ENCODE measurements around the gene TRAM2. TPM values are rescaled to one million over a fixed set of nuclear protein-coding genes. Genes with fewer than 3 reads are reported as not detected.

Gene TRAM2
- polyA plus RNA-seq, 1 donor = 44.1 TPM

DNA sequence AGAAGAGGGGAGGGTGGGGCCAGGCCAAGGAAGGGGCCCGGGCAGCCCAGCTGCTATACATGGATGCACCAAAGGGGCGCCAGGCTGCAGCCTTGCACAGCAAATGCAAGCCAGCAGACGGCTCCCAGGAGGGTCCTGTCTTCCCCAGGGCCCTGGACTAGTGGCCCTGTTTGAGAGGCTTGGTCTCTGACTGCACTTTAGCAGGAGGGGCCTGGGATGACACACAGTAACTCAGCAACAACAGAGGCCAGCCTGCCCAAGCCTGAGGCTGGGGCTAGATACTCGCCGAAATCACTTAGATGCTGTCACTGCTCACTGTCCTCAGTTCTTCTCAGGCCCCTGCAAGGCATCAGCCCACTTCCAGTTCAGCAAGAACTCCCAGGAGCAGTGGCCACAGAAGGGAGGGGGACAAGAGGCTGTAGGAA lies 73.5 kb downstream of the TRAM2 start:
- DNase-seq = no peak
- Histone ChIP-seq H3K27me3 (ENCODE audit: control insufficient read depth, insufficient read depth, low read length) (no peaks in the 10 kb centered on the region), H3K9me3 (ENCODE audit: control insufficient read depth, low read depth, low read length) (no peaks in the 10 kb centered on the region), H3K4me1 (ENCODE audit: control insufficient read depth, insufficient read depth, low read length) (peaks cover 20% of the 10 kb centered on the region), H3K4me3 (ENCODE audit: low read length) (no peak overlapping the region), H3K36me3 (ENCODE audit: control insufficient read depth, insufficient read depth, low read length) (peaks cover 80% of the 10 kb centered on the region), H3K27ac (ENCODE audit: low read length) (peak overlapping the region; percentile 81)
- whole genome bisulfite sequencing (ENCODE audit: insufficient coverage, low lambda C conversion rate) = no CpG with 5 or more reads among the region's 5 CpGs

DNA sequence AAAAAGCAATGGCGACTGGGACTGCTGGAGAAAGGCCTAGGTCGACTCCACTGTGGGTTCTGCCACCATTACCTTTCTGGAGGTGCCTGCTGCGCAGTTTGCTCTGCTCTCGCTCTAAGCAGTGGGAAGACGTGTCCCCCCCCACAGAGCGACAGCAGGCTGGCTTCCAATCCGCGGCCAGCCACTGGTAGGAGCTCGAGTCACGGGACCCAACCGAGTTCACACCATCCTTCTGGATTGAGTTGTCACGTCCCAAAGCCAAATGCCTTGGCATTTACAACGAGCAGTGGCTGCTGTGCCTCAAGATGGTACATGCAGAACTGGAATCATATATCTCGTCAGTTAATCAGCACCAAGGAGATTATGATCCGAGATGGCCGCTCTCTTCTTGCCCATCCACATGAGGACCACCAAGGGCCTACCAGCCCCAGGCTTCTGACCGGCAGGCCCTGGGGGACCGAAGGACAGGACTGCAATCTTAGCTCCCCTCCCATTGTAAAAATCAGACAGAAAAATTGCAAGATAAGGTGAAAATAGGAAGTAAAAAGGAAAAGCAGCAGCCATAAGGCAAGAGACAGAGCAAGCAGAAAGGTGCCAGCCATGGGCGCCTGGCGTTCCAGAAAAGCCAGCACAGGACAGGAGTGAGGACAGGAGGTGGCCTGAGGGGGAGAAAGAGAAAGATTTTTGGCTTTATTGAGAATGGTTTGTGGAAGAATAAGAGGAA lies 74.4 kb downstream of the TRAM2 start:
- H3K27me3 ChIP-seq (ENCODE audit: control insufficient read depth, insufficient read depth, low read length) = no peaks in the 10 kb centered on the region
- no peak overlapping the region for H3K27ac ChIP-seq (ENCODE audit: low read length)
- H3K36me3 ChIP-seq (ENCODE audit: control insufficient read depth, insufficient read depth, low read length) = peaks cover 71% of the 10 kb centered on the region
- DNase-seq = no peak
- no peak overlapping the region for H3K4me3 ChIP-seq (ENCODE audit: low read length)
- H3K4me1 ChIP-seq (ENCODE audit: control insufficient read depth, insufficient read depth, low read length) = peaks cover 20% of the 10 kb centered on the region
- H3K9me3 ChIP-seq (ENCODE audit: control insufficient read depth, low read depth, low read length) = no peaks in the 10 kb centered on the region
- WGBS (ENCODE audit: insufficient coverage, low lambda C conversion rate) = no CpG with 5 or more reads among the region's 20 CpGs

DNA sequence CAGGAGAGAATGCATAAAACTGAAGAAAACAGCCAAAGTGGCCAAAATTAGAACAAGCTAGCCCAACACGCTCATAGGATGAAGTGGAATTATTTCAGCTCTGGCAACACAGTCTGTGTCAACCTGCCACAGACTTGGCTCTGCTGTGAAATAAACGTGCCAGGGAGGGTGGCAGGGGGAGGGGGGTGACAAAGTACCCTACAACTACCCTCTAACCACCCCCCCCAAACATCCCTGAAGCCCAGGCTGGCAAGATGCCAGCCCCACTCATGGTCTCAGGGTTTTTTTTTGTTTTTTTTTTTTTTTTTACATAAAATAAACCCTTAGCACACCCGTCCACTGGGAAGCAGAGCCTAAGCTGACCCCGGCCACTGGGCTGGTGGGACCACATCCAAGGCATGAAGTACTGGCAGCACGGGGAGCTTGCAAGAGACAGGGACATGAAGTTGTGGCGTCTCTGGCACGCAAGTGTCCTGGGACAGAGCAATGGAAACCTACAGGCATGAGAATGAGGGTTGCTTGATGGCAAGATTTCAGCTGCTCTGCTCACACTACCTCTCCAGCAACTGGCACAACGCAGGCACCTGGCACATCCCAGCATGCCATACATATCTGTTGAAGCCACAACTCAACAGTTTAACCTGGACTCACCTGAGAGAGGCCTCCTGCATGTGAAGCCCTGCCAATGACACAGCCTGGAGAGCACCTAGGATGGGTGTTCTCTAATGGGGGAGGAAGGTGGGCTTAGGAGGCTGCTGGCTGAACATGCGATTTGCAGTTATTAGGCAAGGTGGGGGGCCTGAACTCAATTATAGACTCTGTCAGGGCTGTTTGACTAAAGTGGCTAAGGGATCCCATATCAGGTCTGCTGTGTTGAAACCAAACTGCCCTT lies 76.4 kb downstream of the TRAM2 start:
- no peaks in the 10 kb centered on the region for H3K27me3 ChIP-seq (ENCODE audit: control insufficient read depth, insufficient read depth, low read length)
- WGBS (ENCODE audit: insufficient coverage, low lambda C conversion rate) = no CpG with 5 or more reads among the region's 9 CpGs
- H3K4me1 ChIP-seq (ENCODE audit: control insufficient read depth, insufficient read depth, low read length) = peaks cover 20% of the 10 kb centered on the region

DNA sequence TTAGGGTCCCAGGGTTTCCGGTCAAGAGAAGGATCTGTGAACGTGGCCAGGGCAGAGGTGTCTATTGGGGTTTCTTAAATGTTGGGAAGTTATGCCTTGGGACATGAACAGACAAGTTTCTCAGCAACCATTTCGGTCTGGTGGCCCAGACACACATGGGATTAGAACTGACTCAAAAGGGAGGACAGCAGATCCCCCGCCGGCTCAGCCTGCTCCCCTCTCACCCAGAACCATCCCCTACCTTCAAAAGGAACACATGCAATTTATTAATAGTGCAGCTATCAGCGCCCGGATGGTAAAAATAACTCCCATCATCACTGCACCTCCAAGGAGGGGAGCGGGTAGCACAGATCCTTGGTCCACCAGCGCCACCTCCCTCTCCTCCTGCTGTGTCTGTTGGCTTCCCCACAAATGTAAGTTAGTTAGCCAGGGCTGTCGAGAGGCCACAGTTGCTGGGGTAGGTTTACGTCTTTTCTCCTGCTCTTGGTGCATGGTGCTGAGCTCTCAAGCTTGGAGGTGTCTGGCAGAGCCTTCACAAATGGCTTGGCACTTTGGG lies 77.1 kb downstream of the TRAM2 start:
- Histone ChIP-seq H3K9me3 (ENCODE audit: control insufficient read depth, low read depth, low read length) (no peaks in the 10 kb centered on the region), H3K4me1 (ENCODE audit: control insufficient read depth, insufficient read depth, low read length) (peaks cover 18% of the 10 kb centered on the region), H3K4me3 (ENCODE audit: low read length) (no peak overlapping the region), H3K27me3 (ENCODE audit: control insufficient read depth, insufficient read depth, low read length) (no peaks in the 10 kb centered on the region), H3K36me3 (ENCODE audit: control insufficient read depth, insufficient read depth, low read length) (peaks cover 44% of the 10 kb centered on the region), H3K27ac (ENCODE audit: low read length) (no peak overlapping the region)
- WGBS (ENCODE audit: insufficient coverage, low lambda C conversion rate) = no CpG with 5 or more reads among the region's 11 CpGs
- no peak for DNase-seq

More for the DNA sequence above, 76.4 kb downstream of the TRAM2 start:
- DNase-seq = no peak
- Histone ChIP-seq H3K9me3 (ENCODE audit: control insufficient read depth, low read depth, low read length) (no peaks in the 10 kb centered on the region), H3K36me3 (ENCODE audit: control insufficient read depth, insufficient read depth, low read length) (peaks cover 52% of the 10 kb centered on the region), H3K4me3 (ENCODE audit: low read length) (no peak overlapping the region), H3K27ac (ENCODE audit: low read length) (no peak overlapping the region)

DNA sequence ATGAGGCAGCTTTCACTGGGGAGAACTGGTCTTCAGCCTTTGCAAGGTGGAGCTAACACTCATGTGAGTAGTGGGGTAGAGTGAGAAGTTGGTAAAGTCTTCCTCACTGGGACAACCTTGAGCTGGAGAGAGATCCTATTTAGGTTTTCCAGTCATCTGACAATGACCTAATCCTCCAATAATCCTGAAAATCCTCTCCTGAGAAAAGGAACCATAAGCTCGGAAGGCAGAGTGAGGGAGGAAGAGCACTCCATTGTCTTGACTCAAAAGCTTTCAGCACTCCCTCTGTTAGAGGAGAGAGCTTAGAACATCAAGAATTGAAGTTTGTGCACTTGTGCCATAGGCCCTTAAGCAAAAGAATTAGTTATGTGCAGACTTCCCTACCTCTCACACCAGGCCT lies 77.8 kb downstream of the TRAM2 start:
- Histone ChIP-seq H3K4me1 (ENCODE audit: control insufficient read depth, insufficient read depth, low read length) (peaks cover 14% of the 10 kb centered on the region), H3K9me3 (ENCODE audit: control insufficient read depth, low read depth, low read length) (no peaks in the 10 kb centered on the region), H3K4me3 (ENCODE audit: low read length) (no peak overlapping the region), H3K27me3 (ENCODE audit: control insufficient read depth, insufficient read depth, low read length) (no peaks in the 10 kb centered on the region), H3K36me3 (ENCODE audit: control insufficient read depth, insufficient read depth, low read length) (peaks cover 39% of the 10 kb centered on the region), H3K27ac (ENCODE audit: low read length) (no peak overlapping the region)
- DNase-seq = no peak
- WGBS (ENCODE audit: insufficient coverage, low lambda C conversion rate) = no CpG with 5 or more reads among the region's 1 CpG

DNA sequence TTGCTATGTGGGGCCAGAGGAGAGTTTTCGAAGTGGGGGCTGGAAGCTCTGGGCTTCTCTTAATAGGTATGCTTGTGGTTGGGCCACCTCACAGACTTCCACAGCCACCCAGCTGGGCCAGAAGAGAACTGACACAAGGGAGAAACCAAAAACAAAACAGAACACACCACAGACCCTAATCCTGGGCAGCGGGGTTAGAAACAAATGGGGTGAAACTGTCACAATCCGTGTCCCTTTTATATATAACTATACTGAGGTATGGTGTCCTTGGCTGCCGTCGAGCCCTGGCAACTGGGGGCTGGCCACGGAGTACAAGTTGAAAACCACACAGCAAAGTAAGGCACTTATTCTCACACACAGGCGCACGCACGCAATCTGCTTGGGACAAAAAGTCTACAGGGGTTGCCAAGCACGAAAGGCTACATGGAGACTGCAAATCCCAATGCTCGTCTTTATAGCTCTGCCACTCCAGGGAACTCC lies 78.3 kb downstream of the TRAM2 start:
- 100% methylated on average over 1 of the region's 11 CpGs for WGBS (ENCODE audit: insufficient coverage, low lambda C conversion rate)
- no peak for DNase-seq
- Histone ChIP-seq H3K4me1 (ENCODE audit: control insufficient read depth, insufficient read depth, low read length) (peaks cover 14% of the 10 kb centered on the region), H3K27me3 (ENCODE audit: control insufficient read depth, insufficient read depth, low read length) (no peaks in the 10 kb centered on the region), H3K36me3 (ENCODE audit: control insufficient read depth, insufficient read depth, low read length) (peaks cover 37% of the 10 kb centered on the region), H3K4me3 (ENCODE audit: low read length) (no peak overlapping the region), H3K9me3 (ENCODE audit: control insufficient read depth, low read depth, low read length) (no peaks in the 10 kb centered on the region), H3K27ac (ENCODE audit: low read length) (no peak overlapping the region)

DNA sequence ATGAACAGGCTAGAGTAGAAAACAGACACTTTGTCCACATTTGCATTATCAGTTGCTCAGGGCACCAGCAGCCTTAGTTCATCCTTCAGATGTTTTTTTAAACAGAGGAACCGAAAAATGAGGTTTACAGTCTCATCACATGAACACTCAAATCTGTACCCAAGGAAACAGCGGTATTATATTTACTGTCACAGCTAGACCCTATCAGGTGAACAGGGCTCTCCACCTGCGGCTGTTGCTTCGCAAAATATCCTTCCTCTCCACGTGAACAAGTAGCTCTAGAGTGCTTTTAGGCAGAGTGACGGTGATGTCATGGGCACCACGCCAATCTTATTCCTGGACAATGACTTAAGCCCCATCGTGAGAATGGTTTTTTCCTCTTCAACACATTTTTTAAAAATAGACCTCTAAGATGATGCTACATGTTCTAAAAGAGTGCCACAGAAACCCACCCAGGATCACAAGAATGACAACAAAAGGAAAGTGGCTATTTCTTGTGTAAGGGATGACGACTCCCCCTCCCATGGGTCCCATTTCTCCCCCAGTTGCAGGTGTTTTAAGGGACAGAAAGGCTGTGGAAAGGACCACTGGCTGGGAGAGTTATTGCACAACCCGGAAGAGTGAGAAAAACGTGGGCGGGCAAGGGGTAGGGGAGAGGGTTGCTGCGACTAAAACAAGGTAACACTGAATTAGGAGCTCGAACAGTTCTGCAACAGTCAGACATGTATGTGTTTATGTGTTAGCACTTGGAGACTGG lies 79.0 kb downstream of the TRAM2 start:
- 76% methylated on average over 4 of the region's 14 CpGs for WGBS (ENCODE audit: insufficient coverage, low lambda C conversion rate)
- Histone ChIP-seq H3K4me3 (ENCODE audit: low read length) (no peak overlapping the region), H3K4me1 (ENCODE audit: control insufficient read depth, insufficient read depth, low read length) (peaks cover 13% of the 10 kb centered on the region), H3K27ac (ENCODE audit: low read length) (no peak overlapping the region), H3K36me3 (ENCODE audit: control insufficient read depth, insufficient read depth, low read length) (peaks cover 29% of the 10 kb centered on the region), H3K27me3 (ENCODE audit: control insufficient read depth, insufficient read depth, low read length) (no peaks in the 10 kb centered on the region), H3K9me3 (ENCODE audit: control insufficient read depth, low read depth, low read length) (no peaks in the 10 kb centered on the region)
- DNase-seq = no peak

DNA sequence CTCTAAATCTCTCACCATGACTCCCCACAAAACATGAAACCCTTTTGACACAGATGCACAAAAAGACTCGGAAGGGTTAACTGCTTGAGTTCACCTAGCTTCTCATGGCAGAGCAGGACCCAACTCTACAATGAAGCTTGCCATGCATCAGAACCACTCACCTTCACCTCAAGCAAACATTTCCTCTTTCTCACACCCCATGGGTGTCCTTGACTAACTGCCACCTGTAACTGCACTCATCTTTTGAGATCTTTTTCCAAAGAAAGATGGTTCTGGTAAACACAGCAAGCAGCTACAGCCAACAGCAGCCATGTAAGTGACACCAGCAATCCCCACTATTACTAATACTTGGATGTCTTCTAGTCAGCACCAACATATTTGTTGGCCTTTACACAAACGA lies 80.2 kb downstream of the TRAM2 start:
- H3K36me3 ChIP-seq (ENCODE audit: control insufficient read depth, insufficient read depth, low read length) = peaks cover 17% of the 10 kb centered on the region
- peaks cover 17% of the 10 kb centered on the region for H3K4me1 ChIP-seq (ENCODE audit: control insufficient read depth, insufficient read depth, low read length)
- H3K4me3 ChIP-seq (ENCODE audit: low read length) = no peak overlapping the region
- no peak for DNase-seq
- H3K27me3 ChIP-seq (ENCODE audit: control insufficient read depth, insufficient read depth, low read length) = no peaks in the 10 kb centered on the region
- H3K9me3 ChIP-seq (ENCODE audit: control insufficient read depth, low read depth, low read length) = no peaks in the 10 kb centered on the region
- H3K27ac ChIP-seq (ENCODE audit: low read length) = no peak overlapping the region
- WGBS (ENCODE audit: insufficient coverage, low lambda C conversion rate) = no CpG with 5 or more reads among the region's 2 CpGs

DNA sequence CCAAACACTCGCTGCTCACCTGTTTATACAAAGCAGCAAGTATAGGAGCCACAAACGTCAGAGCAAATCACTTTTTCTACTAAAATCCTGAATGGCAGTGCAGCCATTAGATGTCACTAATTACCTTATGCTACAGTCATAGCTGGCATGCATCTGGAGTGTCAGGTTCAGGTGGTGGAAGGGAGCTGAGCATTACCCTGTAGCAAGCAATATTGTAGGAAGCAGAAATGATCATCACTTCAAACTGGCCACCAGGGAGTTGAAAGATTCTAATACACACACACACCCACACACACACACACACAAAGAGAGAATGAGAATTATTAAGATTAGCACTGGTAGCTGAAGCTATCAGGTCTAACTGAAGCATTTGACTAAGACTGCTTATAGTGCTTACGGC lies 80.9 kb downstream of the TRAM2 start:
- Histone ChIP-seq H3K36me3 (ENCODE audit: control insufficient read depth, insufficient read depth, low read length) (peaks cover 13% of the 10 kb centered on the region), H3K9me3 (ENCODE audit: control insufficient read depth, low read depth, low read length) (no peaks in the 10 kb centered on the region), H3K27ac (ENCODE audit: low read length) (no peak overlapping the region), H3K4me1 (ENCODE audit: control insufficient read depth, insufficient read depth, low read length) (peaks cover 17% of the 10 kb centered on the region), H3K4me3 (ENCODE audit: low read length) (no peak overlapping the region), H3K27me3 (ENCODE audit: control insufficient read depth, insufficient read depth, low read length) (no peaks in the 10 kb centered on the region)
- no peak for DNase-seq
- WGBS (ENCODE audit: insufficient coverage, low lambda C conversion rate) = no CpG with 5 or more reads among the region's 3 CpGs
